Endometrial microvascular endothelial cells (primary cell): ENCODE results near the gene GRIK1. TPM values are rescaled to one million over a fixed set of nuclear protein-coding genes. Genes with fewer than 3 reads are reported as not detected.

Source experiments
- in situ Hi-C: cut with HindIII; loops from 2 replicates; pipeline ENCODE4 v1.10.0; 2017; ENCODE audit warnings: low sequenced_read_pairs, low pct_unique_long_range_greater_than_20kb; ENCODE audit errors: inconsistent ontology term
- total RNA-seq: library from RNA; depleted of rRNA; stranded (reverse); fragments of >200 nt; gene quantifications from one replicate; pipeline ENCODE4 v1.2.3, GENCODE V29; 2015; ENCODE audit errors: inconsistent ontology term

Gene GRIK1
- total RNA-seq, 1 donor from 2014 or later: not detected

- in situ Hi-C loops: no loop called here
These were observed 88.2 kb downstream of the GRIK1 start for GRCh38 chr21:29851611-29852010.

- in situ Hi-C loops: no loop called here
These were observed 90.0 kb downstream of the GRIK1 start for GRCh38 chr21:29849735-29850176.

GRCh38 chr21:29843804-29844203, 96.0 kb downstream of the GRIK1 start:
- in situ Hi-C loops: no loop called here

GRCh38 chr21:29834617-29835016, 105.2 kb downstream of the GRIK1 start:
- in situ Hi-C loops: no loop called here

- in situ Hi-C loops: no loop called here
These were observed 107.6 kb downstream of the GRIK1 start for GRCh38 chr21:29832217-29832616.

- in situ Hi-C loops: no loop called here
These were observed 110.1 kb downstream of the GRIK1 start for GRCh38 chr21:29829564-29830275.

- in situ Hi-C loops: no loop called here
These were observed 112.1 kb downstream of the GRIK1 start for GRCh38 chr21:29827647-29828046.

- in situ Hi-C loops: no loop called here
These were observed 112.6 kb downstream of the GRIK1 start for GRCh38 chr21:29827236-29827635.

- in situ Hi-C loops: no loop called here
These were observed 113.4 kb downstream of the GRIK1 start for GRCh38 chr21:29826386-29826785.

- in situ Hi-C loops: no loop called here
These were observed 113.9 kb downstream of the GRIK1 start for GRCh38 chr21:29825936-29826335.

GRCh38 chr21:29825345-29825744, 114.5 kb downstream of the GRIK1 start:
- in situ Hi-C loops: no loop called here

- in situ Hi-C loops: no loop called here
These were observed 117.7 kb downstream of the GRIK1 start for GRCh38 chr21:29822064-29822463.

- in situ Hi-C loops: no loop called here
These were observed 118.6 kb downstream of the GRIK1 start for GRCh38 chr21:29821230-29821629.

GRCh38 chr21:29819675-29820326, 120.0 kb downstream of the GRIK1 start:
- in situ Hi-C loops: no loop called here

GRCh38 chr21:29818383-29818921, 121.3 kb downstream of the GRIK1 start:
- in situ Hi-C loops: no loop called here

GRCh38 chr21:29817450-29817849, 122.3 kb downstream of the GRIK1 start:
- in situ Hi-C loops: no loop called here

GRCh38 chr21:29812947-29813346, 126.8 kb downstream of the GRIK1 start:
- in situ Hi-C loops: no loop called here

- in situ Hi-C loops: no loop called here
These were observed 128.9 kb downstream of the GRIK1 start for GRCh38 chr21:29810871-29811270.

- in situ Hi-C loops: no loop called here
These were observed 131.6 kb downstream of the GRIK1 start for GRCh38 chr21:29808153-29808552.

- in situ Hi-C loops: no loop called here
These were observed 134.7 kb downstream of the GRIK1 start for GRCh38 chr21:29805105-29805504.
